HEK293T (cell line): Measurements from ENCODE around the gene FBLN7.

Experiments
- BHLHE40 ChIP-seq: fragments of 450-650 bp; IDR thresholded peaks from 2 replicates; pipeline ENCODE4 v1.6.1; 2016; ENCODE audit warnings: mild to moderate bottlenecking, moderate library complexity, borderline replicate concordance
- ELF4 ChIP-seq: fragments of 450-650 bp; IDR thresholded peaks from 2 replicates; pipeline ENCODE4 v1.6.1; 2017; ENCODE audit warnings: antibody characterized with exemption
- FOXA1 ChIP-seq: fragments of 450-650 bp; IDR thresholded peaks from 2 replicates; pipeline ENCODE4 v1.6.1; 2016; ENCODE audit warnings: mild to moderate bottlenecking
- FOXM1 ChIP-seq: fragments of 450-650 bp; IDR thresholded peaks from 2 replicates; pipeline ENCODE4 v1.6.1; 2017; ENCODE audit warnings: mild to moderate bottlenecking, borderline replicate concordance
- L3MBTL2 ChIP-seq: fragments of 450-650 bp; conservative IDR thresholded peaks from 2 replicates; pipeline ENCODE4 v1.6.1; 2016; ENCODE audit warnings: mild to moderate bottlenecking
- NFRKB ChIP-seq: fragments of 450-650 bp; IDR thresholded peaks from 2 replicates; pipeline ENCODE4 v1.6.1; 2016; ENCODE audit warnings: mild to moderate bottlenecking, moderate library complexity
- SP1 ChIP-seq: fragments of 450-650 bp; IDR thresholded peaks from 2 replicates; pipeline ENCODE4 v1.6.1; 2017
- ZNF384 ChIP-seq: fragments of 450-650 bp; IDR thresholded peaks from 2 replicates; pipeline ENCODE4 v1.6.1; 2016

GRCh38 chr2:112157472-112157871, 19.3 kb downstream of the FBLN7 start:
- no peak for TF ChIP-seq ZNF384
- TF ChIP-seq NFRKB = no peak
- no peak for TF ChIP-seq FOXM1
- no peak for TF ChIP-seq FOXA1
- no peak for TF ChIP-seq L3MBTL2
- no peak for TF ChIP-seq SP1
- TF ChIP-seq BHLHE40 = no peak
- no peak for TF ChIP-seq ELF4
